Left colon (tissue), 2 donors: ENCODE data around the gene GNMT. TPM values are rescaled to one million over a fixed set of nuclear protein-coding genes. Genes with fewer than 3 reads are reported as not detected.
A peak's percentile ranks its signal among the peaks of the same experiment; 100 is the strongest.

Experiments used
- ATAC-seq: fragments of 200-7000 bp; cut with Tn5 transposase; one replicate; pipeline ENCODE4 v1.9.1; 2020; ENCODE audit warnings: mild to moderate bottlenecking, moderate library complexity
- DNase-seq, 2 donors: peaks; one replicate each; pipeline ENCODE4 v3.0.0-alpha.2; 2020
- intact Hi-C, 2 donors: fragments of 100-400 bp; cut with DNase I in 1 of 2; cut with micrococcal nuclease in 1 of 2; formaldehyde crosslinking; loops; one replicate each; pipeline versions ENCODE4 v1.11.2 to v1.14.0; 2022; cut with DNase I, micrococcal nuclease
- long read RNA-seq: library from polyadenylated mRNA; unstranded; transcript quantifications from one replicate; pipeline ENCODE4 v2.0.0, GENCODE V29; 2021
- total RNA-seq, 2 donors: library from RNA; stranded (reverse); fragmentation: NEBNext Ultra II Directional; extraction: Animal tissue kit (Norgen Biotek cat#: 25700); gene quantifications; one replicate each; pipeline ENCODE4 v1.2.1, GENCODE V29; 2021
- donor health status: DM: no; HTN: no; CAD: no.
- donor health status: DM: yes; HTN: yes; CAD: no.

Gene GNMT
- under 1 TPM in 1 of 2 donors, not detected in 1; 0.37 TPM for total RNA-seq
- long read RNA-seq: 0 reads

- intact Hi-C loops: no loop called here
- DNase-seq (peak; percentile 74 to 84), ATAC-seq (peak; percentile 98)
Observed at GRCh38 chr6:42960243-42961019, at the start of gene GNMT. Gene GNMT, plus strand, starts transcription at chr6:42960754. Its CDS starts 14 bp downstream, at chr6:42960768.

GRCh38 chr6:42911171-42912021 is 49.2 kb upstream of the GNMT start:
- intact Hi-C loops: no loop called here
- ATAC-seq: no peak
- DNase-seq: no peak

- ATAC-seq (no peak), DNase-seq (no peak)
Observed at GRCh38 chr6:42914546-42914945, 46.0 kb upstream of the GNMT start.

GRCh38 chr6:42915732-42916131 is 44.8 kb upstream of the GNMT start, which contains the start of gene PTCRA:
Gene PTCRA, plus strand, starts transcription at chr6:42916053. Its CDS starts 17 bp downstream, at chr6:42916070.
- ATAC-seq: no peak
- intact Hi-C loops: no loop called here
- no peak for DNase-seq

More at GRCh38 chr6:42914546-42914945, 46.0 kb upstream of the GNMT start:
- intact Hi-C loops: no loop called here

- ATAC-seq: no peak
- intact Hi-C loops: no loop called here
- no peak for DNase-seq
Observed at GRCh38 chr6:42916288-42916687, 44.3 kb upstream of the GNMT start.

GRCh38 chr6:42921801-42922200 is 38.8 kb upstream of the GNMT start:
- ATAC-seq: no peak
- no peak for DNase-seq
- intact Hi-C loops: no loop called here

- DNase-seq (no peak), ATAC-seq (no peak)
- intact Hi-C loops: no loop called here
Observed at GRCh38 chr6:42923666-42924065, 36.9 kb upstream of the GNMT start.

- DNase-seq (no peak), ATAC-seq (no peak)
- intact Hi-C loops: no loop called here
Observed at GRCh38 chr6:42925248-42925857, 35.2 kb upstream of the GNMT start.

GRCh38 chr6:42928986-42929820 is 31.4 kb upstream of the GNMT start, which contains the start of gene CNPY3:
Gene CNPY3, plus strand, starts transcription at chr6:42929480. Its CDS starts 91 bp downstream, at chr6:42929571.
- intact Hi-C loops: no loop called here
- peak; percentile 94 to 95 for DNase-seq
- peak; percentile 94 for ATAC-seq

- ATAC-seq (peak; percentile 14), DNase-seq (peak in 1 of 2 donors; percentile 45)
- intact Hi-C loops: no loop called here
Observed at GRCh38 chr6:42929821-42930360, 30.7 kb upstream of the GNMT start.

- ATAC-seq (no peak), DNase-seq (no peak)
- intact Hi-C loops: no loop called here
Observed at GRCh38 chr6:42932412-42932811, 28.1 kb upstream of the GNMT start.

- intact Hi-C loops: no loop called here
- no peak for DNase-seq
- ATAC-seq: no peak
Observed at GRCh38 chr6:42933205-42933604, 27.3 kb upstream of the GNMT start.

- ATAC-seq: no peak
- DNase-seq: no peak
- intact Hi-C loops: no loop called here
Observed at GRCh38 chr6:42935322-42935721, 25.2 kb upstream of the GNMT start.

GRCh38 chr6:42936398-42936797 is 24.2 kb upstream of the GNMT start:
- intact Hi-C loops: no loop called here
- no peak for ATAC-seq
- no peak for DNase-seq

- ATAC-seq (no peak), DNase-seq (no peak)
- intact Hi-C loops: no loop called here
Observed at GRCh38 chr6:42937548-42938427, 22.8 kb upstream of the GNMT start.

- intact Hi-C loops: no loop called here
- DNase-seq (no peak), ATAC-seq (no peak)
Observed at GRCh38 chr6:42938428-42938796, 22.1 kb upstream of the GNMT start.
